GM23338 (cell line): Measurements from ENCODE around the gene PDE7B. TPM values are rescaled to one million over a fixed set of nuclear protein-coding genes. Genes with fewer than 3 reads are reported as not detected.

Experiments used
- ATAC-seq: fragments of 200-7000 bp; cut with Tn5 transposase; 3 replicates; pipeline ENCODE4 v1.9.1; 2020
- DNase-seq: peaks from one replicate; pipeline ENCODE4 v3.0.0-alpha.2; 2015; ENCODE audit warnings: low spot score
- H2AFZ ChIP-seq: fragments of 200-600 bp; sonication (generic); 2 replicates; pipeline ENCODE4 v1.8.0; 2016; ENCODE audit warnings: antibody characterized with exemption, mild to moderate bottlenecking, moderate library complexity
- H3F3A ChIP-seq: fragments of 200-600 bp; sonication (generic); replicated peaks from 2 replicates; pipeline ENCODE4 v1.8.0; 2017; ENCODE audit warnings: antibody characterized with exemption, mixed run types, low read depth
- H3K27ac ChIP-seq: fragments of 200-600 bp; sonication (generic); 2 replicates; pipeline ENCODE4 v1.6.1; 2016; ENCODE audit warnings: low read depth
- H3K27me3 ChIP-seq: fragments of 200-600 bp; sonication (generic); 2 replicates; pipeline ENCODE4 v1.8.0; 2016; ENCODE audit warnings: mild to moderate bottlenecking, mixed run types, moderate library complexity; ENCODE audit not compliant: insufficient read depth
- H3K36me3 ChIP-seq: fragments of 200-600 bp; sonication (generic); 2 replicates; pipeline ENCODE4 v1.8.0; 2016; ENCODE audit warnings: mild to moderate bottlenecking; ENCODE audit not compliant: insufficient read depth
- H3K4me1 ChIP-seq: fragments of 200-600 bp; sonication (generic); 2 replicates; pipeline ENCODE4 v1.8.0; 2016; ENCODE audit warnings: mild to moderate bottlenecking, moderate library complexity; ENCODE audit not compliant: insufficient read depth
- H3K4me2 ChIP-seq: fragments of 200-600 bp; sonication (generic); 2 replicates; pipeline ENCODE4 v1.7.1; 2017; ENCODE audit warnings: mixed run types
- H3K4me3 ChIP-seq: fragments of 200-600 bp; sonication (generic); 2 replicates; pipeline ENCODE4 v1.6.1; 2016; ENCODE audit warnings: mixed run types
- H3K79me2 ChIP-seq: fragments of 200-600 bp; sonication (generic); replicated peaks from 2 replicates; pipeline ENCODE4 v1.8.0; 2017; ENCODE audit warnings: mild to moderate bottlenecking; ENCODE audit not compliant: insufficient read depth
- H3K9me2 ChIP-seq: fragments of 200-600 bp; sonication (generic); 2 replicates; pipeline ENCODE4 v1.8.0; 2017; ENCODE audit not compliant: insufficient read depth
- H4K20me1 ChIP-seq: fragments of 200-600 bp; sonication (generic); replicated peaks from 2 replicates; pipeline ENCODE4 v1.8.0; 2017; ENCODE audit warnings: mild to moderate bottlenecking; ENCODE audit not compliant: insufficient read depth
- H3K27ac Mint-ChIP-seq: 2 replicates; pipeline ENCODE4 v1.8.0; 2020; ENCODE audit warnings: inconsistent platforms, mild to moderate bottlenecking, moderate library complexity, mixed read lengths
- H3K27me3 Mint-ChIP-seq: 3 replicates; pipeline ENCODE4 v1.8.0; 2022; ENCODE audit warnings: low read depth, mild to moderate bottlenecking, moderate library complexity, mixed read lengths, inconsistent platforms; ENCODE audit not compliant: insufficient read depth, poor library complexity
- H3K36me3 Mint-ChIP-seq: 3 replicates; pipeline ENCODE4 v1.8.0; 2021; ENCODE audit warnings: low read depth, mild to moderate bottlenecking, inconsistent platforms, moderate library complexity, mixed read lengths
- H3K4me1 Mint-ChIP-seq: 3 replicates; pipeline ENCODE4 v1.8.0; 2020; ENCODE audit warnings: mild to moderate bottlenecking, inconsistent platforms, mixed read lengths
- H3K4me3 Mint-ChIP-seq: 3 replicates; pipeline ENCODE4 v1.8.0; 2021; ENCODE audit warnings: moderate library complexity, mild to moderate bottlenecking, inconsistent platforms, mixed read lengths
- H3K9me3 Mint-ChIP-seq: 3 replicates; pipeline ENCODE4 v1.8.0; 2020; ENCODE audit warnings: moderate library complexity, mild to moderate bottlenecking, inconsistent platforms, mixed read lengths
- CREB1 ChIP-seq: fragments of 250-450 bp; sonication (Bioruptor Pico); IDR thresholded peaks from 2 replicates; pipeline ENCODE4 v1.5.0; 2020; ENCODE audit warnings: low read depth, mild to moderate bottlenecking, moderate library complexity
- CTCF ChIP-seq, 2 experiments: fragments of 200-600 bp in 1 of 2; sonication (generic) in 1 of 2; conservative IDR thresholded peaks; 2 replicates each; pipeline versions ENCODE4 v1.5.1 to v1.6.1; 2016 to 2017; ENCODE audit warnings: antibody characterized with exemption in 2 of 2, low read depth in 2 of 2, mild to moderate bottlenecking in 2 of 2, moderate library complexity in 1 of 2
- ETS1 ChIP-seq: IDR thresholded peaks from 2 replicates; pipeline ENCODE4 v1.6.1; 2016; ENCODE audit warnings: antibody characterized with exemption
- EZH2 ChIP-seq: fragments of 200-600 bp; sonication (generic); IDR thresholded peaks from one replicate; pipeline ENCODE4 v1.8.0; 2017; ENCODE audit warnings: antibody characterized with exemption, mild to moderate bottlenecking, low read depth; ENCODE audit not compliant: unreplicated experiment
- EZH2phosphoT487 ChIP-seq: fragments of 200-600 bp; sonication (generic); IDR thresholded peaks from one replicate; pipeline ENCODE4 v1.8.1; 2018; ENCODE audit warnings: antibody characterized with exemption; ENCODE audit not compliant: unreplicated experiment
- JUNB ChIP-seq: IDR thresholded peaks from one replicate; pipeline ENCODE4 v1.6.1; 2016; ENCODE audit warnings: antibody characterized with exemption; ENCODE audit not compliant: unreplicated experiment
- NANOG ChIP-seq: IDR thresholded peaks from 2 replicates; pipeline ENCODE4 v1.6.1; 2016; ENCODE audit warnings: antibody characterized with exemption, borderline replicate concordance
- POLR2AphosphoS5 ChIP-seq: IDR thresholded peaks from 2 replicates; pipeline ENCODE4 v1.6.1; 2016; ENCODE audit warnings: antibody characterized with exemption, low read depth
- REST ChIP-seq: IDR thresholded peaks from one replicate; pipeline ENCODE4 v1.6.1; 2018; ENCODE audit warnings: antibody characterized with exemption; ENCODE audit not compliant: unreplicated experiment
- STAT1 ChIP-seq: IDR thresholded peaks from one replicate; pipeline ENCODE4 v1.6.1; 2016; ENCODE audit warnings: antibody characterized with exemption; ENCODE audit not compliant: unreplicated experiment
- ZNF114 ChIP-seq: fragments of 250-450 bp; sonication (Bioruptor Pico); IDR thresholded peaks from 2 replicates; pipeline ENCODE4 v1.5.0; 2020; ENCODE audit warnings: mild to moderate bottlenecking, moderate library complexity
- ZNF331 ChIP-seq: fragments of 250-450 bp; sonication (Bioruptor Pico); IDR thresholded peaks from 2 replicates; pipeline ENCODE4 v1.5.0; 2020; ENCODE audit warnings: low read depth, mild to moderate bottlenecking, moderate library complexity
- ZNF462 ChIP-seq: fragments of 250-450 bp; sonication (Bioruptor Pico); IDR thresholded peaks from 2 replicates; pipeline ENCODE4 v1.5.0; 2020; ENCODE audit warnings: mild to moderate bottlenecking, moderate library complexity
- polyA plus RNA-seq: library from polyadenylated mRNA; unstranded; fragments of >200 nt; fragmentation: Nextera tagmentation; extraction: Ambion mirVana; gene quantifications from 2 replicates; pipeline ENCODE4 v1.2.1, GENCODE V29; 2016
- total RNA-seq: library from RNA; depleted of rRNA; stranded (reverse); fragments of >200 nt; shearing (Covaris generic); gene quantifications from 2 replicates; pipeline ENCODE4 v1.2.3, GENCODE V29; 2014

The PDE7B gene
- total and polyA plus RNA-seq, 2 experiments from 2014 or later: 0.07 TPM; not detected in 1

- Histone ChIP-seq H3K9me2 (no peaks in the 10 kb centered on the region), H3K27ac (no peak overlapping the region), H3K36me3 (no peaks in the 10 kb centered on the region), H3K79me2 (no peaks in the 10 kb centered on the region), H3K4me2 (no peak overlapping the region), H3K27me3 (no peaks in the 10 kb centered on the region), H4K20me1 (no peaks in the 10 kb centered on the region), H2AFZ (no peak overlapping the region), H3K4me3 (no peak overlapping the region), H3K4me1 (no peaks in the 10 kb centered on the region), H3F3A (no peaks in the 10 kb centered on the region)
- Mint-ChIP-seq H3K9me3 (peaks cover 3% of the 10 kb centered on the region; the same call in 2 of the 3 replicates), H3K36me3 (no peaks in the 10 kb centered on the region), H3K4me3 (no peak overlapping the region), H3K27me3 (no peaks in the 10 kb centered on the region), H3K27ac (no peak overlapping the region), H3K4me1 (no peaks in the 10 kb centered on the region)
- no peak for ATAC-seq
- no peak for DNase-seq
- no peak for TF ChIP-seq ZNF114
- no peak for TF ChIP-seq EZH2
- TF ChIP-seq STAT1: no peak
- TF ChIP-seq CTCF (conservative IDR thresholded peaks at IDR 0.05; ENCODE audit: low read depth in 2 of 2): no peak
- TF ChIP-seq EZH2phosphoT487: no peak
- no peak for TF ChIP-seq NANOG
- no peak for TF ChIP-seq POLR2AphosphoS5
- no peak for TF ChIP-seq ZNF331 (CRISPR knock-in tag)
- no peak for TF ChIP-seq ZNF462 (CRISPR knock-in tag)
- TF ChIP-seq CREB1 (CRISPR knock-in tag): no peak
- no peak for TF ChIP-seq REST
- no peak for TF ChIP-seq ETS1
- TF ChIP-seq JUNB: no peak
Measured at GRCh38 chr6:136094812-136095211, 243.3 kb downstream of the PDE7B start.
